GM18526 (cell line): Measurements from ENCODE around the gene WDR43.

Experiments used
- POLR2A ChIP-seq: IDR thresholded peaks from 3 replicates; pipeline ENCODE4 v1.6.1; 2011; ENCODE audit not compliant: insufficient read length; ENCODE audit errors: extremely low read depth

The WDR43 gene

GRCh38 chr2:28904802-28905457 lies 10.5 kb downstream of the WDR43 start:
- TF ChIP-seq POLR2A, result no peak

GRCh38 chr2:28905533-28905932 lies 11.1 kb downstream of the WDR43 start:
- no peak for TF ChIP-seq POLR2A

GRCh38 chr2:28906376-28906775 lies 11.9 kb downstream of the WDR43 start:
- no peak for TF ChIP-seq POLR2A

- no peak for TF ChIP-seq POLR2A
Measured at GRCh38 chr2:28906821-28907220, 12.4 kb downstream of the WDR43 start.

- no peak for TF ChIP-seq POLR2A
Measured at GRCh38 chr2:28908172-28908571, 13.7 kb downstream of the WDR43 start.

GRCh38 chr2:28909655-28910353 lies 15.3 kb downstream of the WDR43 start:
- no peak for TF ChIP-seq POLR2A

GRCh38 chr2:28915939-28916338 lies 21.5 kb downstream of the WDR43 start:
- TF ChIP-seq POLR2A, result no peak

GRCh38 chr2:28926847-28927246 lies 32.4 kb downstream of the WDR43 start:
- no peak for TF ChIP-seq POLR2A

- no peak for TF ChIP-seq POLR2A
Measured at GRCh38 chr2:28927469-28927868, 33.0 kb downstream of the WDR43 start.

- no peak for TF ChIP-seq POLR2A
Measured at GRCh38 chr2:28927878-28928277, 33.4 kb downstream of the WDR43 start.

GRCh38 chr2:28929581-28929980 lies 35.1 kb downstream of the WDR43 start:
- no peak for TF ChIP-seq POLR2A

GRCh38 chr2:28930205-28930604 lies 35.7 kb downstream of the WDR43 start:
- TF ChIP-seq POLR2A, result no peak

- no peak for TF ChIP-seq POLR2A
Measured at GRCh38 chr2:28934769-28935168, 40.3 kb downstream of the WDR43 start.

GRCh38 chr2:28941008-28941407 lies 46.5 kb downstream of the WDR43 start:
- TF ChIP-seq POLR2A, result no peak

- no peak for TF ChIP-seq POLR2A
Measured at GRCh38 chr2:28944535-28945248, 50.2 kb downstream of the WDR43 start.

GRCh38 chr2:28948160-28948559 lies 53.7 kb downstream of the WDR43 start:
- TF ChIP-seq POLR2A, result no peak

- no peak for TF ChIP-seq POLR2A
Measured at GRCh38 chr2:28949190-28949589, 54.7 kb downstream of the WDR43 start.
